HPDE6-E6E7 (cell line): Measurements from ENCODE around the gene PAX6.

Experiments used
- DNase-seq: peaks from one replicate; pipeline ENCODE4 v3.0.0; 2011; ENCODE audit warnings: missing footprints; ENCODE audit errors: extremely low spot score

The PAX6 gene

GRCh38 chr11:31808721-31809540, 2.2 kb downstream of the PAX6 start:
- no peak for DNase-seq

- DNase-seq = no peak
These were observed 3.1 kb downstream of the PAX6 start for GRCh38 chr11:31807799-31808667.

- DNase-seq = no peak
These were observed 4.0 kb downstream of the PAX6 start for GRCh38 chr11:31806928-31807798.

GRCh38 chr11:31806186-31806927, 4.8 kb downstream of the PAX6 start:
- no peak for DNase-seq

- no peak for DNase-seq
These were observed 5.4 kb downstream of the PAX6 start for GRCh38 chr11:31805629-31806185.

- no peak for DNase-seq
These were observed 6.0 kb downstream of the PAX6 start for GRCh38 chr11:31805037-31805628.

- no peak for DNase-seq
These were observed 6.6 kb downstream of the PAX6 start for GRCh38 chr11:31804312-31805036.

- DNase-seq = no peak
These were observed 7.3 kb downstream of the PAX6 start for GRCh38 chr11:31803813-31804311.

GRCh38 chr11:31802990-31803812, 7.9 kb downstream of the PAX6 start:
- DNase-seq = no peak

GRCh38 chr11:31802609-31802989, 8.5 kb downstream of the PAX6 start:
- no peak for DNase-seq

GRCh38 chr11:31802000-31802551, 9.0 kb downstream of the PAX6 start:
- DNase-seq = no peak

GRCh38 chr11:31801298-31801702, 9.8 kb downstream of the PAX6 start:
- no peak for DNase-seq

GRCh38 chr11:31800398-31801265, 10.5 kb downstream of the PAX6 start:
- DNase-seq = no peak

- no peak for DNase-seq
These were observed 11.4 kb downstream of the PAX6 start for GRCh38 chr11:31799435-31800397.

GRCh38 chr11:31798554-31799434, 12.3 kb downstream of the PAX6 start:
- no peak for DNase-seq
